ENCODE results near the gene ZNF202. TPM values are rescaled to one million over a fixed set of nuclear protein-coding genes. Genes with fewer than 3 reads are reported as not detected.
"Not testable (repeated sequence)": the region's sequence is repeated elsewhere in the genome, so short reads cannot be mapped to it uniquely, and the experiment has no call there.

Gene ZNF202
- polyA plus RNA-seq, 2 of the 4 experiments (the other 2 are of a cell fraction): 10.0 to 14.2 TPM

GRCh38 chr11:123719452-123719851, 22.0 kb downstream of the ZNF202 start (continued):
- no peak for TF ChIP-seq HOXA7 (CRISPR knock-in tag; IDR thresholded peaks at IDR 0.05)

- DNase-seq (ENCODE audit: low read depth in 1 of 2, low spot score in 1 of 2): no peak
- H3K4me2 ChIP-seq: no peak overlapping the region
- H3K4me1 ChIP-seq: no peaks in the 10 kb centered on the region
- 0 out of 3 replicates have a peak, but pooled peaks cover 4% of the 10 kb centered on the region for H3K9me3 ChIP-seq
- ChIA-PET CTCF (interaction anchor here (1.1 to 1.7 kb wide), 4 partner anchors 9 to 13 kb away, joined by 3 to 9 read pairs (median 4); no protein-coding TSS in a partner anchor), POLR2A (no interaction called here)
- H3K27ac ChIP-seq: no peak overlapping the region
- 64% methylated on average over 4 of the region's 4 CpGs for WGBS (ENCODE audit: missing lambda C conversion rate)
- TF ChIP-seq, protein P1, sequence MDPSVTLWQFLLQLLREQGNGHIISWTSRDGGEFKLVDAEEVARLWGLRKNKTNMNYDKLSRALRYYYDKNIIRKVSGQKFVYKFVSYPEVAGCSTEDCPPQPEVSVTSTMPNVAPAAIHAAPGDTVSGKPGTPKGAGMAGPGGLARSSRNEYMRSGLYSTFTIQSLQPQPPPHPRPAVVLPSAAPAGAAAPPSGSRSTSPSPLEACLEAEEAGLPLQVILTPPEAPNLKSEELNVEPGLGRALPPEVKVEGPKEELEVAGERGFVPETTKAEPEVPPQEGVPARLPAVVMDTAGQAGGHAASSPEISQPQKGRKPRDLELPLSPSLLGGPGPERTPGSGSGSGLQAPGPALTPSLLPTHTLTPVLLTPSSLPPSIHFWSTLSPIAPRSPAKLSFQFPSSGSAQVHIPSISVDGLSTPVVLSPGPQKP (IDR thresholded peaks at IDR 0.05; ENCODE audit: low read depth, low read length): no peak
- TF ChIP-seq TP53 (CRISPR knock-in tag; IDR thresholded peaks at IDR 0.05): no peak
- no peak for TF ChIP-seq HDAC2 (IDR thresholded peaks at IDR 0.05)
- no peak for TF ChIP-seq MAFK (IDR thresholded peaks at IDR 0.05; ENCODE audit: partially characterized antibody)
- TF ChIP-seq JUNB (IDR thresholded peaks at IDR 0.05): no peak
- TF ChIP-seq HMGXB4 (CRISPR knock-in tag; IDR thresholded peaks at IDR 0.05; ENCODE audit: borderline replicate concordance): no peak
- no peak for TF ChIP-seq BCL3 (IDR thresholded peaks at IDR 0.05)
- TF ChIP-seq, protein P2, sequence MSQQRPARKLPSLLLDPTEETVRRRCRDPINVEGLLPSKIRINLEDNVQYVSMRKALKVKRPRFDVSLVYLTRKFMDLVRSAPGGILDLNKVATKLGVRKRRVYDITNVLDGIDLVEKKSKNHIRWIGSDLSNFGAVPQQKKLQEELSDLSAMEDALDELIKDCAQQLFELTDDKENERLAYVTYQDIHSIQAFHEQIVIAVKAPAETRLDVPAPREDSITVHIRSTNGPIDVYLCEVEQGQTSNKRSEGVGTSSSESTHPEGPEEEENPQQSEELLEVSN (IDR thresholded peaks at IDR 0.05; ENCODE audit: borderline replicate concordance, low read depth): no peak
- TF ChIP-seq, protein P3, sequence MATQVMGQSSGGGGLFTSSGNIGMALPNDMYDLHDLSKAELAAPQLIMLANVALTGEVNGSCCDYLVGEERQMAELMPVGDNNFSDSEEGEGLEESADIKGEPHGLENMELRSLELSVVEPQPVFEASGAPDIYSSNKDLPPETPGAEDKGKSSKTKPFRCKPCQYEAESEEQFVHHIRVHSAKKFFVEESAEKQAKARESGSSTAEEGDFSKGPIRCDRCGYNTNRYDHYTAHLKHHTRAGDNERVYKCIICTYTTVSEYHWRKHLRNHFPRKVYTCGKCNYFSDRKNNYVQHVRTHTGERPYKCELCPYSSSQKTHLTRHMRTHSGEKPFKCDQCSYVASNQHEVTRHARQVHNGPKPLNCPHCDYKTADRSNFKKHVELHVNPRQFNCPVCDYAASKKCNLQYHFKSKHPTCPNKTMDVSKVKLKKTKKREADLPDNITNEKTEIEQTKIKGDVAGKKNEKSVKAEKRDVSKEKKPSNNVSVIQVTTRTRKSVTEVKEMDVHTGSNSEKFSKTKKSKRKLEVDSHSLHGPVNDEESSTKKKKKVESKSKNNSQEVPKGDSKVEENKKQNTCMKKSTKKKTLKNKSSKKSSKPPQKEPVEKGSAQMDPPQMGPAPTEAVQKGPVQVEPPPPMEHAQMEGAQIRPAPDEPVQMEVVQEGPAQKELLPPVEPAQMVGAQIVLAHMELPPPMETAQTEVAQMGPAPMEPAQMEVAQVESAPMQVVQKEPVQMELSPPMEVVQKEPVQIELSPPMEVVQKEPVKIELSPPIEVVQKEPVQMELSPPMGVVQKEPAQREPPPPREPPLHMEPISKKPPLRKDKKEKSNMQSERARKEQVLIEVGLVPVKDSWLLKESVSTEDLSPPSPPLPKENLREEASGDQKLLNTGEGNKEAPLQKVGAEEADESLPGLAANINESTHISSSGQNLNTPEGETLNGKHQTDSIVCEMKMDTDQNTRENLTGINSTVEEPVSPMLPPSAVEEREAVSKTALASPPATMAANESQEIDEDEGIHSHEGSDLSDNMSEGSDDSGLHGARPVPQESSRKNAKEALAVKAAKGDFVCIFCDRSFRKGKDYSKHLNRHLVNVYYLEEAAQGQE (IDR thresholded peaks at IDR 0.05): no peak
- no peak for TF ChIP-seq ZC3H11A (IDR thresholded peaks at IDR 0.05)
- TF ChIP-seq ZFP36 (IDR thresholded peaks at IDR 0.05; ENCODE audit: borderline replicate concordance, partially characterized antibody): no peak
- 0 out of 6 replicates have a peak, but pooled peaks of 1 of the 2 experiments have one; percentile 49 for ATAC-seq
- H3K4me3 ChIP-seq: no peak overlapping the region
- FAIRE-seq: no peak
Measured at GRCh38 chr11:123718469-123718868, 23.0 kb downstream of the ZNF202 start.

DNA sequence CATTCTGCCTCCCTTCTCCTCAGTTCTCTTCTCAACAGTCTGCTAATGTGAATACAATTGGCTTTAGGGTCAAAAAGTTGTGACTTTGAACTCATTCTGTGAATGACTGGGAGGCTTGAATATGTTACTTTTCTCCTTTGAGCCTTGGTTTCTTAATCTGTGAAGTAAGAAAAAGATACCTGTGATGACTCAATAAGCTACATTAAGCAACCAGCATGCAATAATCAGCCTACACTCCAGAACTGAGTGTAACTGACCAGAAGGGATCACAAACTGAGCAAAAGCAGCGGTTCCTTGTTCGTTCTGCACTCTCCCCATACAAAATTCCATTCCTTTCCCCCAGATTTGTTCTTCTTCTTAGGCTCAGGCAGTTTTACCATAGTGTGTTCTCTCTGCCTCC, 23.4 kb downstream of the ZNF202 start:
- ATAC-seq (peak in 1 of 2 experiments; percentile 65; a peak in 2 of 6 replicates), FAIRE-seq (no peak), DNase-seq (ENCODE audit: low read depth in 1 of 2, low spot score in 1 of 2) (no peak)
- H3K4me2 ChIP-seq: no peak overlapping the region
- no peak overlapping the region for H3K27ac ChIP-seq
- ChIA-PET POLR2A (no interaction called here), CTCF (interaction anchor here (1.1 to 1.7 kb wide), 2 partner anchors 11 to 13 kb away, joined by 3 to 9 read pairs; no protein-coding TSS in a partner anchor)
- TF ChIP-seq RFX5 (IDR thresholded peaks at IDR 0.05): no peak
- TF ChIP-seq MAZ (IDR thresholded peaks at IDR 0.05; ENCODE audit: borderline replicate concordance, low read depth, low read length): no peak
- TF ChIP-seq, protein P3 (IDR thresholded peaks at IDR 0.05): no peak
- TF ChIP-seq RARB (CRISPR knock-in tag; IDR thresholded peaks at IDR 0.05): no peak
- TF ChIP-seq ZNF302 (CRISPR knock-in tag; IDR thresholded peaks at IDR 0.05): no peak
- TF ChIP-seq TP53 (CRISPR knock-in tag; IDR thresholded peaks at IDR 0.05): no peak
- no peak for TF ChIP-seq CHD2 (IDR thresholded peaks at IDR 0.05; ENCODE audit: low read length, partially characterized antibody)
- TF ChIP-seq RNF2 (IDR thresholded peaks at IDR 0.05; ENCODE audit: borderline replicate concordance, low read depth): no peak
- no peak overlapping the region for H3K4me3 ChIP-seq
- WGBS (ENCODE audit: missing lambda C conversion rate): 36% methylated on average over 2 of the region's 2 CpGs
- H3K4me1 ChIP-seq: no peaks in the 10 kb centered on the region
- 0 out of 3 replicates have a peak, but pooled peaks cover 3% of the 10 kb centered on the region for H3K9me3 ChIP-seq

- H3K4me3 ChIP-seq; H3K4me1 ChIP-seq; POLR2A ChIA-PET; ATAC-seq; H3K9me3 ChIP-seq; FAIRE-seq; DNase-seq (ENCODE audit: low read depth in 1 of 2, low spot score in 1 of 2); H3K4me2 ChIP-seq; H3K27ac ChIP-seq: not testable (repeated sequence)
- CTCF ChIA-PET: interaction anchor here (0.9 to 3.8 kb wide), 5 partner anchors 10 to 72 kb away, joined by 3 to 23 read pairs (median 6); partner anchors contain the start of gene SCN3B
- WGBS (ENCODE audit: missing lambda C conversion rate): 18% methylated on average over 2 of the region's 3 CpGs
Measured at GRCh38 chr11:123712627-123713026, 28.8 kb downstream of the ZNF202 start.

Data from A549 (cell line).